Breast epithelium (tissue), 3 donors: ENCODE results near the gene ATP13A3.

ENCODE experiments used
- POLR2A ChIP-seq: fragments of 450-650 bp; IDR thresholded peaks from one replicate; pipeline ENCODE4 v1.6.1; 2016; ENCODE audit warnings: antibody characterized with exemption, mild to moderate bottlenecking, moderate library complexity
- TF ChIP-seq, protein P1 (sequence below), 3 donors: fragments of 450-650 bp; IDR thresholded peaks; one replicate each; pipeline ENCODE4 v1.5.1; 2016 to 2017; ENCODE audit warnings: antibody characterized with exemption in 3 of 3, mild to moderate bottlenecking in 3 of 3, moderate library complexity in 3 of 3

DNA sequence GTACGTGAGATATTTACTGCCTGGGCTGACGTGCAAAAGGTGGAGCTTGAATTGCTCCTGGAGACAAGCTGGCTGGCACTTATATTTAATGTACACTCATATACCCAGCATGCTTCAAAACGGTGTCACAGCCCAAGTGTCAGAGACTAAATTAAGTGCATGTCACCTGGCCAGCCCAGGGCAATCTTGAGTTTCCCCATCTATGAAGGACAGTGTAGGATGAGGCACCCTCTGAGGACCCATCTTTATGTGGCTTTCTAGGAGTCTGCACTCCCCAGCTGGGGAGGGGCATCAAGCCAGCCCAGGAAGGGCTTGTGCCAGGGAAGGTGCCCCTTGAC is 122.5 kb downstream of the ATP13A3 start:
- TF ChIP-seq, protein P1, sequence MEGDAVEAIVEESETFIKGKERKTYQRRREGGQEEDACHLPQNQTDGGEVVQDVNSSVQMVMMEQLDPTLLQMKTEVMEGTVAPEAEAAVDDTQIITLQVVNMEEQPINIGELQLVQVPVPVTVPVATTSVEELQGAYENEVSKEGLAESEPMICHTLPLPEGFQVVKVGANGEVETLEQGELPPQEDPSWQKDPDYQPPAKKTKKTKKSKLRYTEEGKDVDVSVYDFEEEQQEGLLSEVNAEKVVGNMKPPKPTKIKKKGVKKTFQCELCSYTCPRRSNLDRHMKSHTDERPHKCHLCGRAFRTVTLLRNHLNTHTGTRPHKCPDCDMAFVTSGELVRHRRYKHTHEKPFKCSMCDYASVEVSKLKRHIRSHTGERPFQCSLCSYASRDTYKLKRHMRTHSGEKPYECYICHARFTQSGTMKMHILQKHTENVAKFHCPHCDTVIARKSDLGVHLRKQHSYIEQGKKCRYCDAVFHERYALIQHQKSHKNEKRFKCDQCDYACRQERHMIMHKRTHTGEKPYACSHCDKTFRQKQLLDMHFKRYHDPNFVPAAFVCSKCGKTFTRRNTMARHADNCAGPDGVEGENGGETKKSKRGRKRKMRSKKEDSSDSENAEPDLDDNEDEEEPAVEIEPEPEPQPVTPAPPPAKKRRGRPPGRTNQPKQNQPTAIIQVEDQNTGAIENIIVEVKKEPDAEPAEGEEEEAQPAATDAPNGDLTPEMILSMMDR (IDR thresholded peaks at IDR 0.05) = no peak
- TF ChIP-seq POLR2A = no peak
